DLD1 (cell line): ENCODE results near the gene MDN1.

Experiments
- in situ Hi-C: cut with HindIII; loops from 2 replicates; pipeline ENCODE4 v1.10.0; 2017; ENCODE audit warnings: low sequenced_read_pairs

MDN1 gene

GRCh38 chr6:89703292-89703691 lies 116.3 kb downstream of the MDN1 start:
- in situ Hi-C loops, result no loop called here

GRCh38 chr6:89702349-89702748 lies 117.2 kb downstream of the MDN1 start:
- in situ Hi-C loops, result no loop called here

GRCh38 chr6:89695667-89696066 lies 123.9 kb downstream of the MDN1 start:
- in situ Hi-C loops, result no loop called here

DNA sequence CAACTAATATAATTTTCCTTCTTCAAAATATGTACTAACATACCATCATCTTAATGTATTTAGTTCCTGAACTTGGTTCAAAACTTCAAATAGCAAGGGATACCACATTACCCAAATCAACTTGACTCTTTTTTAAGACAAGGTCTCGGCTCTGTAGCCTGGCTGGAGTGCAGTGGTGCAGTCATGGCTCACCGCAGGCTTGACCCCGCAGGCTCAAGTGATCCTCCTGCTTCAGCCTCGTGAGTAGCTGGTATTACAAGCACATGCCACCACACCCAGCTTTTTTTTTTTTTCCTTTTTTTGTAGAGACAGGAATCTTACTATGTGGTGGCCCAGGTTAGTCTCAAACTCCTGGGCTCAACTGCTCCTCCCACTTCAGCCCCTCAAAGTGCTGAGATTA lies 125.2 kb downstream of the MDN1 start:
- in situ Hi-C loops, result no loop called here

DNA sequence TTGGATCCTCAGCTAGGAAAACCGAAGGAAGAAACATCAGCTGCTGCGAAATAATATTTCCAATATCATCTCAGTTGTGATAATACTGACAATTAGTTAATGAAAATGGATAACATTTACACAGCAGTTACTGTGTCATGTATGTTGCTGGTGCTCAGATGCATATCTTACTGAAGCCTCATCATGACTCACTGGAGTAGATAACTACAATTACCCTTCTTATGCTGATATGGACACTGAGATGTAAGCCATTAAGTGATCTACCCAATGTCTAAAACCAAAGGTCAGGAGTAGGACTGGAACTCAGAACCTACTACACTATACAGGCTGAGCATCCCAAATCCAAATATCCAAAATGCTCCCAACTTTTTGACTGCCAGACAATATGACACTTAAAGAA lies 126.4 kb downstream of the MDN1 start:
- in situ Hi-C loops, result no loop called here

GRCh38 chr6:89692256-89692655 lies 127.3 kb downstream of the MDN1 start:
- in situ Hi-C loops, result no loop called here

DNA sequence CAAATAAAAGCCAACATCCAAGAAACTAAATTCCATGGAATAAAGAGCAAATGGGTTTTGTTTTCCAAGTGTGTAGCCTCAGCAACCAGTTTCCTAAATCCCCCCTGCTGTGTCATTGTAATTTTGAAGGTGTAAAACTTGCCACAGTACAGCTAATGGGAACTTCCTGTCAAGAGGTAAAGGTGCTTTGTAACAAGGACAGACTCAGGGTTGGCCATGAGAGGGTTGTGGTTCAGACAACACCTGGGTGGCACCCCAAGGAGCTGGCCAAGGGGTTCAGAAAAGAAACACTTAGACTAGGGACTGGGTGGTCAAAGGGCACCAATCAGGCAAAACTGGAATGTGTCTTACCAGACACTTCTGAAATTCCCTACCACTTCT lies 128.7 kb downstream of the MDN1 start:
- in situ Hi-C loops, result no loop called here

- in situ Hi-C loops, result no loop called here
Observed at GRCh38 chr6:89689732-89690131, 129.9 kb downstream of the MDN1 start.

DNA sequence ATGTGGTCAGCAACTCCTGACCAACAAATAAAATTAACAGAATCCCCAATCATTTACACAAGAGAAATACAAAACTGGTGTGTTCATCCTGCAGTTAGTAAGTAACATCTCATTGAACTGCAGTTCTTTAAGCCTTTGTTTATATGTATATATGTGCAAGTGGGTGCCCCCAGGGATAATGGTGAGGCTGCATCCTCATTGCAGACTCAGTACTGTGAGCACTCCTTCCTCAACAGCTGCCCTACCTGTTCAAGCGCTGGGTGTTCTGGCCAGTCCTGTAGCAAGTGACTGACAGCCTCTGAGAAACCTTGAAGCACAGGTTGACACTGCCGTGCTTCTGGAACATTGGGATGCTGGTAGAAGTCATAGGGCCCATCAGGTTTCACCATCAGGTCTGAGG lies 131.3 kb downstream of the MDN1 start:
- in situ Hi-C loops, result no loop called here

DNA sequence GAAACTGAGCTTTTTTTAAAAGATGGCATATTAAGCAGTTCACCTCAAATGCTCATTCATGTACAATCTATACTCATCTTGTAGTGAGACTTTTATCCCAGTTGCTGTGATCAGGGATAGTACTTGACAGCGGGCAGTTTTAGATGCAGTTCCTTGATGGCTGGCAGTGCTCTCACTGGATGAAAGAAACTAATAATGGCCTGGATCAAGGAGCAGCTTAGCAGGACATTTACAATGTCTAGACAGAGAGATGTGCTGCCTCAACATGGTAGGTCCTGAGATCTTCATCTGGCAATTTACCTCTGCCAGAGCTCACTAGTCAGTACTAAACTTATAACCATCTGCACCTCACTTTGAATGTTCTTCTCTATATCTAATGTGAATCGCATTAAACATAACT lies 134.3 kb downstream of the MDN1 start:
- in situ Hi-C loops, result no loop called here

GRCh38 chr6:89682991-89683390 lies 136.6 kb downstream of the MDN1 start:
- in situ Hi-C loops, result no loop called here

DNA sequence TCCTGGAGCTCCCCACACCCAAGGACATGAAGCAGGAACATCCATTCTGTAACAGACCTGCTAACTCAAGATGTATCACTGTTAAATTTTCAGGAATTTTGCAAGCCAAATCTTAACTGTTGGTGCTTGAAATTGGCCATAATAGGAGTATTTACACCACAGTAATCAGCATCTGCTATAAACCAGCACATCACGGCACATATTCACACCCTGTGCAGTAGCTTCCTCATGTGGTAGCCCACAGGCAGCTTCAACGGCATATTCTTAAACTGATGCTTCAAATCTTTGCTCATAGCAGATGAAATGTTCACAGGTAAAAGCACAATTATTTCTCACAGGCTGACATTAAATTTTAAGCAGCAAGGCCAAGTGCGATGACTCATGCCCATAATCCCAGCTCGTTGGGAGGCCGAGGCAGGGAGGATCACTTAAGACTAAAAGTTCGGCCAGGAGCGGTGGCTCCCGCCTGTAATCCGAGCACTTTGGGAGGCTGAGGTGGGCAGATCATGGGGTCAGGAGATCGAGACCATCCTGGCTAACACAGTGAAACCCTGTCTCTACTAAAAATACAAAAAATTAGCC lies 137.5 kb downstream of the MDN1 start:
- in situ Hi-C loops, result no loop called here

GRCh38 chr6:89680551-89680950 lies 139.0 kb downstream of the MDN1 start:
- in situ Hi-C loops, result no loop called here

- in situ Hi-C loops, result no loop called here
Observed at GRCh38 chr6:89680150-89680549, 139.4 kb downstream of the MDN1 start.

DNA sequence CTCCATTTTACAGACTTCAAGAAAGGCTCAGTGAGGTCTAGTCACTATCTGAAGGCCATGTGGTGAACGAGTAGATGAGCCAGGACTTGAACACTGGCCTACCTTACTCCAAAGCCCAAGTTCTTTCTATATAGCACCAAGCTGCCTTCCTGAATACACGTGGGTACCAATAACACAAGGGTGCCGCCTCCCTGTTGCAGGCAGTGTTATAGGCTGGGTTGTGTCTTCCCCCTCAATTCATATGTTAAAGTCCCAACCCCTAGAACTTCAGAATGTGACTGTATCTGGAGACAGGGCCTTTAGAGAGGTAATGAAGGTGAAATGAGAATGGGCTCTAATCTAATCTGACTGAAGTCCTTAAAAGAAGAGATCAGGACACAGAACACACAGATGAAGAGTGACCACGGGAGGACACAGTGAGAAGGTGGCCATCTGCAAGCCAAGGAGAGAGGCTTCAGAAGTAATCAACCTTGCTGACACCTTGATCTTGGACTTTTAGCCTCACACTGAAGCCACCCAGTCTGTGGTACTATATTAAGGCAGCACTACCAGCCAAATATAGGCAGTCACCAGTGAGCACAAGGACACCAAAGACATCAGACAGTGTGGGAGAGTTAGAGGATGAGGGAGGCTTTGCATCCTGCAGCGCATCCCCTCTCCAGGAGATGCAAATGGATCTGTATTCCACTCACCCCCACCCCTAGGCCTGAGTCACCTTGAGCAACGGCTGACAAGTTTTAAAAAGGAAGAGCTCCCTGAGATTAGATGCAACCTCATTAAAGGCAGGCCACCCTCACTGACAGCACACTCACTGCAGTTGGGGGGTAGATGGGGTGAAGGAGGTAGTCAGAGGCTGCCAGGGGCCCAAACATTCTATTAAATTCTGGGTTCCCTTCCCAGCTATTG lies 140.1 kb downstream of the MDN1 start:
- in situ Hi-C loops, result no loop called here

DNA sequence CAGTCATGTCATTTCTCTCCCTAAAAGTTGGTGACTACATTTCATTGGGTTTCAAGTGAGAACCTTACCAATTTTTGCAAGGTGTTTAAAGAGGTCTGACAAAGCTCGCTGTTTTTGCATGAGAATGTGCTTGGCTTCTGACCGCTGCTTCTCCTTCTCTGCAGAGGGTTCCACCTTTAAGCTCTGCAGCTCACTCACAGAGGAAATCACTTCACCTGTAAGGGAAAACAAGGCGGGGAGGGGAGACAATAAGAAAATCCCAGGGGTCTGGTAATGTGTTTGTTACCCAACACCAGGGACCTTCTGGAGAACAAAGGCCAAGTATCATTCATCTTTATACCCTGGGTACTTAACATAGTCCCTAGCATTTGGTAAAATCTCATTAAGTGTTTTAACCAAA lies 141.1 kb downstream of the MDN1 start:
- in situ Hi-C loops, result no loop called here

GRCh38 chr6:89675949-89676748 lies 143.4 kb downstream of the MDN1 start:
- in situ Hi-C loops, result no loop called here

DNA sequence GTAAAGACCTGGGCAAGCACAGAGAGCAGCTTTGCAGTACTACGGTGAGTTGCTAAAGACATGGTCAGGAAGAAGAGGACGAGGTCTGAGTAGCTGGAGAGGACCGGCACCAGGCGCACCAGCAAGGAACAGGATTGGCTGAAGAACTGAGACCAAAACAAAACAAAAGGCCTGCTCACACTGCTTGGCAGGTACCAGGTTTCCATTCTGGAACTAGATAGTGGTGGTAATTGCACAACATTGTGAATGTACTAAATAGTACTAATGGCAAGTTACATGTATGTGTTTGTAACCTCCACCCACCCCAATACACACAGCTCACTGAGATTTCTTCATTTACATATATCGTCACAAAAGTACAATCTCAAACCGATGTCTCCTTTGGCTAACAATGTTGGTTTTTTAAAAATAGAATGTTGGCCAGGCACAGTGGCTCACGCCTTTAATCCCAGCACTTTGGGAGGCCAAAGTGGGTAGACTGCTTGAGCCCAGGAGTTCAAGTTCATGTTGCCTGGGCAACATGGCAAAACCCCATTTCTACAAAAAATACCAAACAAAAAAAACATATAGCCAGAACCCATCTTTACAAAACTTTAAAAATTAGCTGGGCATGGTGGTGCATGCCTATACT lies 148.5 kb downstream of the MDN1 start:
- in situ Hi-C loops, result no loop called here

- in situ Hi-C loops, result no loop called here
Observed at GRCh38 chr6:89669002-89669401, 150.6 kb downstream of the MDN1 start.

DNA sequence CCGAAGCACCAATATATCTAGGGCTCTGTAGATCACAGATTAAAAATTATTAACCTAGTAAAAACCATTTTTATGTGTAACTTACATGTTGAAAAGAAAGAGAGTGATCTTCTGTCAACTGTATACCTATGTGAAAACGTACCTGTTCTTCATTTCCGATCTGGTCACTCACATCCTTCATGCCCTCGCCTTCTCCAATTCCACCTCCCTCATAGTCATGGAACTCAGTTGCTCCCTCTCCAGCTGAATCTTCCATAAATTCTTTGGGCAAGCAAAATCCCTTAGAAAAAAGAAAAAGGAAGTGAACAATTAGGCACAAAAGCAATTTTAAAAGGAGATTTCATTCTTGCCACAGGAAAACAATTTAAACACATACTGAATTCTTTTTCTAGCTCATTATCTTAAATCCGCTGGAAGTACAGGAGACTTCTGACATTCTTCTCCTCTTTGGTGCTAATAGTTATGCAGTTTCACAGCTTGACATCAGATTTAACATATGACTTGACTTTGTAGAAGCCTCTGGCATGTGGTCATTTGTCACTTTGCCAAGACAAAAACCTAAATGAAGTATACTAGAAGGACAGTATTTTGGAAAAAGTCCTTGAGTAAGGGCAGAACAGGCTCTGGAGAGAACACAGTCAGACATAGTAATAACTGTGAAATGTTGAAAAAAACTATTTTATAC lies 151.6 kb downstream of the MDN1 start:
- in situ Hi-C loops, result no loop called here
